K562 (cell line): Measurements from ENCODE around the gene RAD51D. TPM values are rescaled to one million over a fixed set of nuclear protein-coding genes. Genes with fewer than 3 reads are reported as not detected.

ENCODE experiments used
- BRCA1 ChIP-seq, 2 experiments: fragments of 450-650 bp in 1 of 2; sonication (generic) in 1 of 2; formaldehyde crosslinking in 1 of 2; IDR thresholded peaks; 2 replicates each; pipeline versions ENCODE4 v1.5.0 to v1.6.1; 2017 to 2020; ENCODE audit warnings: mild to moderate bottlenecking in 1 of 2, missing genetic modification reagents in 1 of 2
- GABPA ChIP-seq: fragments of 200-800 bp; sonication (Bioruptor generic); conservative IDR thresholded peaks from 2 replicates; pipeline ENCODE4 v1.6.1; 2016; ENCODE audit warnings: low read depth, missing genetic modification characterization, missing compliant biosample characterization
- ID3 ChIP-seq, 2 experiments: fragments of 250-450 bp in 1 of 2; fragments of 450-650 bp in 1 of 2; sonication (Bioruptor Pico) in 1 of 2; IDR thresholded peaks; 2 replicates each; pipeline versions ENCODE4 v1.6.1 to v1.8.0; 2016 to 2021; ENCODE audit warnings: mild to moderate bottlenecking in 2 of 2, moderate library complexity in 2 of 2, missing compliant biosample characterization in 1 of 2, missing genetic modification characterization in 1 of 2
- MNT ChIP-seq, 2 experiments: fragments of 450-650 bp; conservative IDR thresholded peaks; 2 replicates each; pipeline ENCODE4 v1.6.1; 2017; ENCODE audit warnings: mild to moderate bottlenecking in 2 of 2, moderate library complexity in 2 of 2
- NONO ChIP-seq, 2 experiments: fragments of 200-400 bp in 1 of 2; fragments of 450-650 bp in 1 of 2; formaldehyde crosslinking in 1 of 2; IDR thresholded peaks; 2 replicates each; pipeline ENCODE4 v1.6.1; 2017; ENCODE audit warnings: low read depth in 2 of 2, mild to moderate bottlenecking in 2 of 2, moderate library complexity in 2 of 2, low read length in 1 of 2
- SAFB ChIP-seq: fragments of 200-400 bp; formaldehyde crosslinking; IDR thresholded peaks from 2 replicates; pipeline ENCODE4 v1.6.1; 2017; ENCODE audit warnings: low read depth, low read length, borderline replicate concordance
- SNAPC5 ChIP-seq: fragments of 250-450 bp; sonication (Bioruptor Pico); IDR thresholded peaks from 2 replicates; pipeline ENCODE4 v1.8.0; 2021; ENCODE audit warnings: moderate library complexity, mild to moderate bottlenecking, inconsistent platforms
- SNRNP70 ChIP-seq: fragments of 200-400 bp; formaldehyde crosslinking; optimal IDR thresholded peaks from 2 replicates; pipeline ENCODE3; 2017; ENCODE audit warnings: low read depth, low read length
- SUPT5H ChIP-seq: fragments of 450-650 bp; IDR thresholded peaks from 2 replicates; pipeline ENCODE4 v1.6.1; 2016
- TAL1 ChIP-seq: fragments of 450-650 bp; IDR thresholded peaks from 2 replicates; pipeline ENCODE4 v1.6.1; 2016; ENCODE audit warnings: mild to moderate bottlenecking
- polyA plus RNA-seq, 8 experiments: library from polyadenylated mRNA; depleted of rRNA in 4 of 8; stranded (reverse) in 5 of 8; unstranded in 3 of 8; fragments of >200 nt; fragmentation: Nextera tagmentation in 2 of 8; fragmentation: Illumina TruSeq in 1 of 8; extraction: Ambion mirVana in 2 of 8; extraction: Trizol in 1 of 8; gene quantifications; 2 replicates each; pipeline versions ENCODE4 v1.2.1 to v1.2.3, GENCODE V29; 2011 to 2014; ENCODE audit warnings: inconsistent platforms in 1 of 8, missing spikeins in 1 of 8
- total RNA-seq, 7 experiments: library from RNA; depleted of rRNA in 6 of 7; stranded (reverse); fragments of >200 nt in 6 of 7; fragmentation: Illumina TruSeq in 2 of 7; extraction: Trizol in 2 of 7; gene quantifications; 2 replicates each; pipeline versions ENCODE4 v1.2.1 to v1.2.3, GENCODE V29; 2011 to 2021; ENCODE audit warnings: low replicate concordance in 1 of 7

RAD51D gene
- total and polyA plus RNA-seq, 9 of the 15 experiments (the other 6 are each of a cell fraction or from before 2014, with no cell fraction given), result 2.2 to 16.9 (median 8.7) TPM

- peak; percentile 64 for TF ChIP-seq SUPT5H
- TF ChIP-seq SNAPC5 (CRISPR knock-in tag), result no peak
- no peak for TF ChIP-seq SNRNP70
- TF ChIP-seq GABPA, result peak; percentile 65
- TF ChIP-seq NONO (IDR thresholded peaks at IDR 0.05; ENCODE audit: low read depth in 2 of 2, low read length in 1 of 2), result peak; percentile 5 to 60; a peak in 1 of 4 replicates
- no peak for TF ChIP-seq ID3 (CRISPR knock-in tag; IDR thresholded peaks at IDR 0.05)
- TF ChIP-seq ID3 (tag; IDR thresholded peaks at IDR 0.05), result no peak
- TF ChIP-seq BRCA1 (IDR thresholded peaks at IDR 0.05), result no peak
- no peak for TF ChIP-seq BRCA1 (CRISPR knock-in tag; IDR thresholded peaks at IDR 0.05)
- TF ChIP-seq TAL1, result no peak
- TF ChIP-seq MNT (conservative IDR thresholded peaks at IDR 0.05), result peak; percentile 72 to 90
- TF ChIP-seq SAFB, result peak; percentile 55; the same call in 1 of the 2 replicates
Observed at GRCh38 chr17:35119370-35120165, at the start of gene RAD51D (continued).
